Suprapubic skin (tissue), 3 donors: ENCODE results near the gene IRF8.

Source experiments
- CTCF ChIP-seq, 2 donors: fragments of 200-600 bp in 1 of 2; fragments of 450-650 bp in 1 of 2; sonication (generic) in 1 of 2; IDR thresholded peaks; one replicate each; pipeline ENCODE4 v1.5.1; 2016 to 2019; ENCODE audit warnings: antibody characterized with exemption in 2 of 2, mild to moderate bottlenecking in 1 of 2, moderate library complexity in 1 of 2
- EP300 ChIP-seq: sonication (generic); formaldehyde crosslinking; IDR thresholded peaks from one replicate; pipeline ENCODE4 v1.6.1; 2017; ENCODE audit warnings: antibody characterized with exemption
- POLR2A ChIP-seq, 2 donors: fragments of 450-650 bp; IDR thresholded peaks; one replicate each; pipeline ENCODE4 v1.6.1; 2017; ENCODE audit warnings: antibody characterized with exemption in 2 of 2, mild to moderate bottlenecking in 2 of 2, moderate library complexity in 2 of 2

DNA sequence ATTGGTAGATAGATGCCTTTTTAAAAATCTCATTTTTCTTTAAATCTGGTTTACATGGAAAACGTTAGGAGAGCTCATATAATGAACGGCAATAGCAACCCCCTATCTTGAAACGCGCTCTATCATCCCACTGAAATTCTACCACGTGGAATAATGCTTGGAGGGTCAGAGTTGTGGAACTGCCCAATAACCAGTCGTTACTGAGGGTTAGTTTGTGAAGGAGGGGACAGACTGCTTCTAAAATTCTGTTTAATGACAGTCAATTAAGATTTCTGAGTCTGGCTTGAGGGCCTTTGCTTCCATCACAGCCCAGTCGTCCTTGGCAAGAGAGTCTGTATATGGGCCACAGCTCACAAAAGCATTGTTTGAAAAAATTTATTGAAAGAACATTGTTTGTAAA lies 482 bp downstream of the IRF8 start:
- TF ChIP-seq CTCF (IDR thresholded peaks at IDR 0.05) (no peak), EP300 (no peak), POLR2A (IDR thresholded peaks at IDR 0.05) (no peak)
